GM23248 (cell line): ENCODE measurements around the gene CRY2. TPM values are rescaled to one million over a fixed set of nuclear protein-coding genes. Genes with fewer than 3 reads are reported as not detected.
A peak's percentile ranks its signal among the peaks of the same experiment; 100 is the strongest.

Experiments used
- DNase-seq: peaks from one replicate; pipeline ENCODE4 v3.0.0-alpha.2; 2015
- H2AFZ ChIP-seq: fragments of 200-600 bp; sonication (generic); 2 replicates; pipeline ENCODE4 v1.6.1; 2016; ENCODE audit warnings: antibody characterized with exemption
- H3F3A ChIP-seq: fragments of 200-600 bp; sonication (generic); 2 replicates; pipeline ENCODE4 v1.6.1; 2016; ENCODE audit warnings: mild to moderate bottlenecking, antibody characterized with exemption, mixed run types; ENCODE audit not compliant: insufficient read depth
- H3K27ac ChIP-seq: fragments of 200-600 bp; sonication (generic); 2 replicates; pipeline ENCODE4 v1.5.1; 2016; ENCODE audit warnings: mild to moderate bottlenecking
- H3K27me3 ChIP-seq: fragments of 200-600 bp; sonication (generic); replicated peaks from 2 replicates; pipeline ENCODE4 v1.6.1; 2016; ENCODE audit warnings: mild to moderate bottlenecking; ENCODE audit not compliant: insufficient read depth
- H3K36me3 ChIP-seq: fragments of 200-600 bp; sonication (generic); 2 replicates; pipeline ENCODE4 v1.6.1; 2016; ENCODE audit warnings: low read depth, mild to moderate bottlenecking
- H3K4me1 ChIP-seq: fragments of 200-600 bp; sonication (generic); 2 replicates; pipeline ENCODE4 v1.6.1; 2016; ENCODE audit warnings: mild to moderate bottlenecking; ENCODE audit not compliant: insufficient read depth
- H3K4me2 ChIP-seq: fragments of 200-600 bp; sonication (generic); one replicate; pipeline ENCODE4 v1.6.1; 2016; ENCODE audit warnings: mild to moderate bottlenecking; ENCODE audit not compliant: unreplicated experiment
- H3K4me3 ChIP-seq: fragments of 200-600 bp; sonication (generic); 2 replicates; pipeline ENCODE4 v1.5.1; 2016; ENCODE audit warnings: mild to moderate bottlenecking
- H3K79me2 ChIP-seq: fragments of 200-600 bp; sonication (generic); 2 replicates; pipeline ENCODE4 v1.6.1; 2016; ENCODE audit warnings: mild to moderate bottlenecking; ENCODE audit not compliant: insufficient read depth
- H3K9ac ChIP-seq: fragments of 200-600 bp; sonication (generic); 2 replicates; pipeline ENCODE4 v1.6.1; 2016; ENCODE audit warnings: mild to moderate bottlenecking
- H3K9me2 ChIP-seq: fragments of 200-600 bp; sonication (generic); 2 replicates; pipeline ENCODE4 v1.6.1; 2016; ENCODE audit warnings: mixed run types, mild to moderate bottlenecking, moderate library complexity; ENCODE audit not compliant: insufficient read depth
- H3K9me3 ChIP-seq: fragments of 200-600 bp; sonication (generic); one replicate; pipeline ENCODE4 v1.6.1; 2017; ENCODE audit warnings: low read depth
- H4K20me1 ChIP-seq: fragments of 200-600 bp; sonication (generic); 2 replicates; pipeline ENCODE4 v1.6.0; 2016; ENCODE audit not compliant: insufficient read depth
- EZH2 ChIP-seq: fragments of 200-600 bp; sonication (generic); IDR thresholded peaks from 2 replicates; pipeline ENCODE4 v1.6.1; 2018; ENCODE audit warnings: antibody characterized with exemption, mild to moderate bottlenecking; ENCODE audit not compliant: insufficient read depth, poor library complexity, severe bottlenecking
- EZH2phosphoT487 ChIP-seq: fragments of 200-600 bp; sonication (generic); IDR thresholded peaks from 2 replicates; pipeline ENCODE4 v1.6.1; 2018; ENCODE audit warnings: antibody characterized with exemption, moderate library complexity, mild to moderate bottlenecking, low read depth; ENCODE audit not compliant: insufficient read depth
- WGBS, 2 experiments: methylation state at CpG; one replicate each; pipeline ENCODE4 v1.1.6; 2015 to 2017; ENCODE audit warnings: low lambda C conversion rate in 2 of 2, low coverage in 1 of 2; ENCODE audit errors: missing lambda C conversion rate in 2 of 2; 5-methylcytosine and 5-hydroxymethylcytosine counted together
- in situ Hi-C: fragments of 300-500 bp; cut with MboI; formaldehyde crosslinking; loops from 2 replicates; pipeline ENCODE4 v1.15.0; 2020
- polyA plus RNA-seq: library from polyadenylated mRNA; unstranded; fragments of >200 nt; fragmentation: Nextera tagmentation; extraction: Ambion mirVana; gene quantifications from 2 replicates; pipeline ENCODE4 v1.2.1, GENCODE V29; 2016
- total RNA-seq: library from RNA; depleted of rRNA; stranded (reverse); fragments of >200 nt; shearing (Covaris generic); gene quantifications from 2 replicates; pipeline ENCODE4 v1.2.3, GENCODE V29; 2014

The CRY2 gene
- total and polyA plus RNA-seq, 2 experiments from 2014 or later = 7.6 to 10.3 TPM

DNA sequence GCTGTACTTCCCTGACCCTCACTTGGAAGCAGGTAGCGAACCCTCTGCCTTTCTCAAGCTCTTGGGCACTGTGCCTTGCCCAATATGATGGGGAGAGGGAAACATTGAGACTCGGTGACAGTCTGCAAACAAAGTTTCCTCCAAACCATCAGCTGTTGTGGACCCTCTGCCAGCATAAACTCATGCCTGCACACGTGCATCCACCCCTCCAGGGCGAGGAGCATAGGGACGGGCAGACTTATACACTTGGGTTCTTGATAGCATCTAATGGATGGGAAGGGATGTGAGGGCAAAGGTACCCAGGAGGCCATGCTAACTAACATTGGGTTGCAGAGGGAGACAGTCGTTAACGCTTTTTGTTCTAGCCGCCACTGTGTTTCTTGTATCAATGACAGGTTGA is 29.9 kb downstream of the CRY2 start:
- H3K4me3 ChIP-seq = no peak overlapping the region
- H3K27ac ChIP-seq = no peak overlapping the region
- no peak overlapping the region for H3K4me2 ChIP-seq
- peaks cover 4% of the 10 kb centered on the region for H3K36me3 ChIP-seq
- peaks cover 16% of the 10 kb centered on the region for H3F3A ChIP-seq
- H3K27me3 ChIP-seq = no peaks in the 10 kb centered on the region
- peaks cover 21% of the 10 kb centered on the region for H3K4me1 ChIP-seq
- TF ChIP-seq EZH2 (no peak), EZH2phosphoT487 (no peak)
- H3K9me2 ChIP-seq = no peaks in the 10 kb centered on the region
- DNase-seq = no peak
- H3K9ac ChIP-seq = no peak overlapping the region
- 75 to 77% methylated on average over 8 of the region's 8 CpGs for WGBS, 2 experiments
- no peaks in the 10 kb centered on the region for H3K79me2 ChIP-seq
- no peak overlapping the region for H2AFZ ChIP-seq
- no peaks in the 10 kb centered on the region for H4K20me1 ChIP-seq
- H3K9me3 ChIP-seq = no peaks in the 10 kb centered on the region
- in situ Hi-C loops = no loop called here

- Histone ChIP-seq H3K9me2 (no peaks in the 10 kb centered on the region), H3K79me2 (no peaks in the 10 kb centered on the region), H3K4me1 (peaks cover 16% of the 10 kb centered on the region), H3K9ac (no peak overlapping the region), H2AFZ (no peak overlapping the region), H3K27ac (no peak overlapping the region), H4K20me1 (no peaks in the 10 kb centered on the region), H3F3A (peaks cover 16% of the 10 kb centered on the region), H3K4me2 (no peak overlapping the region), H3K9me3 (no peaks in the 10 kb centered on the region), H3K36me3 (peaks cover 4% of the 10 kb centered on the region), H3K4me3 (no peak overlapping the region), H3K27me3 (no peaks in the 10 kb centered on the region)
- TF ChIP-seq EZH2phosphoT487 = no peak
- no peak for TF ChIP-seq EZH2
- in situ Hi-C loops = no loop called here
- 70 to 71% methylated on average over 3 of the region's 3 CpGs for WGBS, 2 experiments
- no peak for DNase-seq
Observed at GRCh38 chr11:45877845-45878244, 30.6 kb downstream of the CRY2 start.

- Histone ChIP-seq H3K4me3 (no peak overlapping the region), H4K20me1 (no peaks in the 10 kb centered on the region), H3K27ac (no peak overlapping the region), H3K9ac (no peak overlapping the region), H3K4me2 (no peak overlapping the region), H3F3A (peaks cover 9% of the 10 kb centered on the region; the same call in 1 of the 2 replicates), H3K4me1 (peaks cover 10% of the 10 kb centered on the region; the same call in 1 of the 2 replicates), H3K79me2 (no peaks in the 10 kb centered on the region), H2AFZ (no peak overlapping the region), H3K9me3 (no peaks in the 10 kb centered on the region), H3K9me2 (no peaks in the 10 kb centered on the region), H3K36me3 (no peaks in the 10 kb centered on the region; the same call in 1 of the 2 replicates), H3K27me3 (no peaks in the 10 kb centered on the region)
- peak; percentile 50 for DNase-seq
- in situ Hi-C loops = no loop called here
- TF ChIP-seq EZH2 (no peak), EZH2phosphoT487 (no peak)
- 53 to 58% methylated on average over 7 of the region's 7 CpGs for WGBS, 2 experiments
Observed at GRCh38 chr11:45879803-45880686, 32.8 kb downstream of the CRY2 start.

GRCh38 chr11:45880772-45881570 is 33.7 kb downstream of the CRY2 start:
- DNase-seq = no peak
- Histone ChIP-seq H4K20me1 (no peaks in the 10 kb centered on the region), H3K9ac (no peak overlapping the region), H3K79me2 (no peaks in the 10 kb centered on the region), H3K4me3 (no peak overlapping the region), H3K4me2 (no peak overlapping the region), H3K9me2 (no peaks in the 10 kb centered on the region), H3K4me1 (peaks cover 10% of the 10 kb centered on the region; the same call in 1 of the 2 replicates), H3F3A (peaks cover 9% of the 10 kb centered on the region; the same call in 1 of the 2 replicates), H3K27ac (no peak overlapping the region), H3K9me3 (no peaks in the 10 kb centered on the region), H3K27me3 (no peaks in the 10 kb centered on the region), H3K36me3 (no peaks in the 10 kb centered on the region; the same call in 1 of the 2 replicates), H2AFZ (no peak overlapping the region)
- TF ChIP-seq EZH2 (no peak), EZH2phosphoT487 (no peak)
- WGBS, 2 experiments = 85% methylated on average over 15 of the region's 15 CpGs
- in situ Hi-C loops = no loop called here
